Right ventricle myocardium inferior (tissue), 1 donor: Measurements from ENCODE around the gene PTGR2. TPM values are rescaled to one million over a fixed set of nuclear protein-coding genes. Genes with fewer than 3 reads are reported as not detected.
"Not testable (repeated sequence)": the region's sequence is repeated elsewhere in the genome, so short reads cannot be mapped to it uniquely, and the experiment has no call there.

ENCODE experiments used
- ATAC-seq: fragments of 200-7000 bp; cut with Tn5 transposase; one replicate; pipeline ENCODE4 v1.9.1; 2020; ENCODE audit warnings: mild to moderate bottlenecking, moderate library complexity
- DNase-seq: peaks from one replicate; pipeline ENCODE4 v3.0.0; 2021; ENCODE audit errors: missing footprints
- intact Hi-C: fragments of 100-400 bp; cut with DNase I; formaldehyde crosslinking; loops from one replicate; pipeline ENCODE4 v1.11.0; 2022
- total RNA-seq: library from RNA; stranded (reverse); fragmentation: NEBNext Ultra II Directional; extraction: Animal tissue kit (Norgen Biotek cat#: 25700); gene quantifications from one replicate; pipeline ENCODE4 v1.2.1, GENCODE V29; 2021
- donor health status: DM: no; HTN: yes; CAD: no; lungs with severe emphysema.

Gene PTGR2
- total RNA-seq, 1 donor from 2014 or later = 32.8 TPM

- DNase-seq = no peak
- ATAC-seq = no peak
- intact Hi-C loops = no loop called here
Measured at GRCh38 chr14:73873660-73874059, 22.0 kb downstream of the PTGR2 start.

- no peak for ATAC-seq
- intact Hi-C loops = no loop called here
- no peak for DNase-seq
Measured at GRCh38 chr14:73877790-73878189, 26.2 kb downstream of the PTGR2 start.

GRCh38 chr14:73878436-73878835, 26.8 kb downstream of the PTGR2 start:
- intact Hi-C loops = no loop called here
- DNase-seq = no peak
- no peak for ATAC-seq

GRCh38 chr14:73879027-73879426, 27.4 kb downstream of the PTGR2 start:
- ATAC-seq = no peak
- intact Hi-C loops = no loop called here
- no peak for DNase-seq

- intact Hi-C loops = loop anchor here (5.0 kb wide), 2 partner anchors 97 to 157 kb away; no protein-coding TSS in a partner anchor
- ATAC-seq = no peak
Measured at GRCh38 chr14:73884438-73885190, 33.0 kb downstream of the PTGR2 start.

GRCh38 chr14:73886449-73887317, 35.1 kb downstream of the PTGR2 start, which contains the start of gene ZNF410:
Gene ZNF410, plus strand, starts transcription at chr14:73886859. Its CDS starts 5,317 bp downstream, at chr14:73892176.
- peak; percentile 98 for DNase-seq
- intact Hi-C loops = loop anchor here (2.0 to 5.0 kb wide), 3 partner anchors 36 to 159 kb away; partner anchors contain the start of gene PTGR2
- peak; percentile 100 for ATAC-seq

More at GRCh38 chr14:73884438-73885190, 33.0 kb downstream of the PTGR2 start:
- no peak for DNase-seq

GRCh38 chr14:73887318-73887616, 35.6 kb downstream of the PTGR2 start:
- ATAC-seq (no peak), DNase-seq (no peak)
- intact Hi-C loops = loop anchor here (2.0 to 5.0 kb wide), 3 partner anchors 36 to 160 kb away; partner anchors contain the start of gene PTGR2

GRCh38 chr14:73887694-73888459, 36.2 kb downstream of the PTGR2 start:
- ATAC-seq (no peak), DNase-seq (no peak)
- intact Hi-C loops = loop anchor here (2.0 to 5.0 kb wide), 3 partner anchors 37 to 161 kb away; partner anchors contain the start of gene PTGR2

- intact Hi-C loops = loop anchor here (5.0 kb wide), 2 partner anchors 101 to 161 kb away; no protein-coding TSS in a partner anchor
- ATAC-seq (no peak), DNase-seq (no peak)
Measured at GRCh38 chr14:73888460-73888725, 36.8 kb downstream of the PTGR2 start.

- intact Hi-C loops = loop anchor here (5.0 kb wide), 2 partner anchors 102 to 162 kb away; no protein-coding TSS in a partner anchor
- ATAC-seq (no peak), DNase-seq (no peak)
Measured at GRCh38 chr14:73888971-73889370, 37.3 kb downstream of the PTGR2 start.

GRCh38 chr14:73889376-73889775, 37.7 kb downstream of the PTGR2 start:
- DNase-seq (no peak), ATAC-seq (no peak)
- intact Hi-C loops = loop anchor here (5.0 kb wide), 2 partner anchors 102 to 162 kb away; no protein-coding TSS in a partner anchor

- ATAC-seq, intact Hi-C loops: not testable (repeated sequence)
Measured at GRCh38 chr14:73894180-73894687, 42.6 kb downstream of the PTGR2 start.

GRCh38 chr14:73895939-73896338, 44.3 kb downstream of the PTGR2 start:
- DNase-seq = no peak
- ATAC-seq = no peak
- intact Hi-C loops = no loop called here

More at GRCh38 chr14:73894180-73894687, 42.6 kb downstream of the PTGR2 start:
- DNase-seq = not testable (repeated sequence)

- ATAC-seq (no peak), DNase-seq (no peak)
- intact Hi-C loops = no loop called here
Measured at GRCh38 chr14:73896521-73896920, 44.9 kb downstream of the PTGR2 start.

- ATAC-seq = no peak
- intact Hi-C loops = no loop called here
- DNase-seq = no peak
Measured at GRCh38 chr14:73903028-73903427, 51.4 kb downstream of the PTGR2 start.

GRCh38 chr14:73909681-73910080, 58.0 kb downstream of the PTGR2 start:
- ATAC-seq = no peak
- intact Hi-C loops = no loop called here
- no peak for DNase-seq

GRCh38 chr14:73913256-73913655, 61.6 kb downstream of the PTGR2 start:
- no peak for ATAC-seq
- DNase-seq = no peak
- intact Hi-C loops = no loop called here

- DNase-seq (no peak), ATAC-seq (no peak)
- intact Hi-C loops = no loop called here
Measured at GRCh38 chr14:73916324-73916723, 64.7 kb downstream of the PTGR2 start.

GRCh38 chr14:73919457-73919856, 67.8 kb downstream of the PTGR2 start:
- DNase-seq, intact Hi-C loops, ATAC-seq: not testable (repeated sequence)
